Measurements from ENCODE around the gene SNCAIP.

DNA sequence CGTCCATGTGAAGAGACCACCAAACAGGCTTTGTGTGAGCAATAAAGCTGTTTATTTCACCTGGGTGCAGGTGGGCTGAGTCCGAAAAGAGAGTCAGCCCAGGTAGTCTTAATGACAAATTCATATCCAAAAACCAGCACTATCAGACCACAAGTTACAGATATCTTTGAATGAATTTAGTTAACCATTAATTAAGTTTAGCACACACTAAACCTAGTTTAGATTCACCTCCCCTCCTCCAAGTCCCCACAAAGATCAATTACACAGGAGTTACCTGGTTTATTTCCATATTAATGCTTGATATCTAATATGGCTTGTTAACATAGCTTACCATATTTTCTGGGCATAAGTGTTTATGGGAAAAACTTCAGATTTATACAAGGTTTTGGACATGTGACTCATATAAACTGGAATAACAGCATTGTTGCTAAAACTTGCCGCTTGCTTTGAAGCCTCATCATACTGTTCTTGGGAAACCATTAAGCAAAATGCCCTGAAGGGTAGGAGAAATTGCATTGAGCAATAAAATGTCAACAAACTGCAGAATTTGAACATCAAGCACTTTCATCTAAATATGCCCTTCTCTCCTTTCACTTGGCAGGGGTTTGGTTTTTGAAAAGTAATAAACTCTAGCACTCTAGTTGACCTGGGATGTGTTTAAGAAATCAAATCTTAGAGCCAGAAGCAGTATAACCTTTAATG lies 166.9 kb downstream of the SNCAIP start:
- TF ChIP-seq, protein P1, sequence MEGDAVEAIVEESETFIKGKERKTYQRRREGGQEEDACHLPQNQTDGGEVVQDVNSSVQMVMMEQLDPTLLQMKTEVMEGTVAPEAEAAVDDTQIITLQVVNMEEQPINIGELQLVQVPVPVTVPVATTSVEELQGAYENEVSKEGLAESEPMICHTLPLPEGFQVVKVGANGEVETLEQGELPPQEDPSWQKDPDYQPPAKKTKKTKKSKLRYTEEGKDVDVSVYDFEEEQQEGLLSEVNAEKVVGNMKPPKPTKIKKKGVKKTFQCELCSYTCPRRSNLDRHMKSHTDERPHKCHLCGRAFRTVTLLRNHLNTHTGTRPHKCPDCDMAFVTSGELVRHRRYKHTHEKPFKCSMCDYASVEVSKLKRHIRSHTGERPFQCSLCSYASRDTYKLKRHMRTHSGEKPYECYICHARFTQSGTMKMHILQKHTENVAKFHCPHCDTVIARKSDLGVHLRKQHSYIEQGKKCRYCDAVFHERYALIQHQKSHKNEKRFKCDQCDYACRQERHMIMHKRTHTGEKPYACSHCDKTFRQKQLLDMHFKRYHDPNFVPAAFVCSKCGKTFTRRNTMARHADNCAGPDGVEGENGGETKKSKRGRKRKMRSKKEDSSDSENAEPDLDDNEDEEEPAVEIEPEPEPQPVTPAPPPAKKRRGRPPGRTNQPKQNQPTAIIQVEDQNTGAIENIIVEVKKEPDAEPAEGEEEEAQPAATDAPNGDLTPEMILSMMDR (IDR thresholded peaks at IDR 0.05; ENCODE audit: insufficient read depth, low read length, poor library complexity, severe bottlenecking), result no peak
- no peak for TF ChIP-seq EZH2phosphoT487 (conservative IDR thresholded peaks at IDR 0.05; ENCODE audit: low read length)
